Gastroesophageal sphincter (tissue), 3 donors: Measurements from ENCODE around the gene PRKAG2.

ENCODE experiments used
- EP300 ChIP-seq: sonication (generic); formaldehyde crosslinking; IDR thresholded peaks from one replicate; pipeline ENCODE4 v1.6.1; 2017; ENCODE audit warnings: antibody characterized with exemption, mild to moderate bottlenecking
- POLR2A ChIP-seq, 2 donors: fragments of 450-650 bp; IDR thresholded peaks; one replicate each; pipeline ENCODE4 v1.6.1; 2017; ENCODE audit warnings: antibody characterized with exemption in 2 of 2, mild to moderate bottlenecking in 2 of 2, moderate library complexity in 1 of 2
- TF ChIP-seq, protein P1 (sequence below), 4 experiments: fragments of 200-600 bp in 2 of 4; fragments of 450-650 bp in 2 of 4; sonication (generic) in 1 of 4; IDR thresholded peaks; one replicate each; pipeline ENCODE4 v1.5.1; 2017 to 2019; ENCODE audit warnings: antibody characterized with exemption in 4 of 4, mild to moderate bottlenecking in 2 of 4, moderate library complexity in 2 of 4

DNA sequence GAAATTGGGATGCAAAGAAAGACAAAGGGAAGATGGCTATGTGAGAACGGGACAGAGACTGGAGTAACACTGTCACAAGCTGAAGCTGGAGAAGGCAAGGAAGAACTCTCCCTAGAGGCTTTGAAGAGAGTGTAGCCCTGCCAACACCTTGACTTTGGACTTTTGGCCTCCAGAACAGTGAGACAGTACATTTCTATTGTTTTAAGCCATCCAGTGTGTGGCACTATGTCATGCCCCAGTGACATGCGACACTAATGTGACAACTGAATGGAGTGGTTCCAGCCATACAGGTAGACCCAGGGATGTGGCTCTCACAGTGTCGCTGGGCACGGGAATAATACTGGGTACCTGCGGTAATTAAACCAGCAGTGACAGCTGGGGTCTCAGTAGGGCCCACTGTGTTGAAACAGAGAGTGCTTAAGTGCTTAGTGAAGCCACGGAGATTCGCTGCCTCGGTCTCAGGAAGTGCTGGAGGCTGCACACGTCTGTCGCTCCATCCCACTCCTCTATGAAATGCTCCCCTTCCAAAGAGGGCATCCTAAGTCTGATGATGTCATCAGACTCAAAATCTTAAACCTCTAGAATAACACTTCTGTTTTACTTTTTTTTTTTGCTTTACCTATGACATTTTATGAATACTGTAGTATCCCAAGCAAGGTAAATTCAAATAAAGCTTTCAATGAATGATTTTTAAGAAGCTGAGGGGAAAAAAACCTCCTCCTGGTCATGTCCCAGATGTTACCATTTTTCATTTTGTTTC is 202.6 kb downstream of the PRKAG2 start:
- TF ChIP-seq, protein P1, sequence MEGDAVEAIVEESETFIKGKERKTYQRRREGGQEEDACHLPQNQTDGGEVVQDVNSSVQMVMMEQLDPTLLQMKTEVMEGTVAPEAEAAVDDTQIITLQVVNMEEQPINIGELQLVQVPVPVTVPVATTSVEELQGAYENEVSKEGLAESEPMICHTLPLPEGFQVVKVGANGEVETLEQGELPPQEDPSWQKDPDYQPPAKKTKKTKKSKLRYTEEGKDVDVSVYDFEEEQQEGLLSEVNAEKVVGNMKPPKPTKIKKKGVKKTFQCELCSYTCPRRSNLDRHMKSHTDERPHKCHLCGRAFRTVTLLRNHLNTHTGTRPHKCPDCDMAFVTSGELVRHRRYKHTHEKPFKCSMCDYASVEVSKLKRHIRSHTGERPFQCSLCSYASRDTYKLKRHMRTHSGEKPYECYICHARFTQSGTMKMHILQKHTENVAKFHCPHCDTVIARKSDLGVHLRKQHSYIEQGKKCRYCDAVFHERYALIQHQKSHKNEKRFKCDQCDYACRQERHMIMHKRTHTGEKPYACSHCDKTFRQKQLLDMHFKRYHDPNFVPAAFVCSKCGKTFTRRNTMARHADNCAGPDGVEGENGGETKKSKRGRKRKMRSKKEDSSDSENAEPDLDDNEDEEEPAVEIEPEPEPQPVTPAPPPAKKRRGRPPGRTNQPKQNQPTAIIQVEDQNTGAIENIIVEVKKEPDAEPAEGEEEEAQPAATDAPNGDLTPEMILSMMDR (IDR thresholded peaks at IDR 0.05), result no peak
- no peak for TF ChIP-seq POLR2A (IDR thresholded peaks at IDR 0.05)
- TF ChIP-seq EP300, result no peak
